Calu3 (cell line): ENCODE results near the gene TOPBP1. TPM values are rescaled to one million over a fixed set of nuclear protein-coding genes. Genes with fewer than 3 reads are reported as not detected.

Experiments
- BruUV-seq: library from RNA; stranded (reverse); fragments of 400-500 nt; replicated peaks from 2 replicates; lab custom pipeline; 2021; lab: Mats Ljungman, UMichigan
- CTCF ChIA-PET: fragments of 300-600 bp; sonication (Branson Sonifier 250); formaldehyde crosslinking; loops from one replicate; lab custom pipeline; 2022; ENCODE audit warnings: antibody characterized with exemption; lab: Charles Lee
- DNase-seq: peaks from one replicate; pipeline ENCODE4 v3.0.0; 2022
- H3K27ac Mint-ChIP-seq: one replicate; pipeline ENCODE4 v1.8.0; 2022; ENCODE audit warnings: mixed read lengths; ENCODE audit not compliant: unreplicated experiment
- H3K27me3 Mint-ChIP-seq: one replicate; pipeline ENCODE4 v1.8.0; 2022; ENCODE audit warnings: mixed read lengths; ENCODE audit not compliant: unreplicated experiment
- H3K36me3 Mint-ChIP-seq: one replicate; pipeline ENCODE4 v1.8.0; 2022; ENCODE audit warnings: mild to moderate bottlenecking, moderate library complexity, mixed read lengths; ENCODE audit not compliant: insufficient read depth, unreplicated experiment
- H3K4me1 Mint-ChIP-seq: one replicate; pipeline ENCODE4 v1.8.0; 2022; ENCODE audit warnings: mild to moderate bottlenecking, low read depth, mixed read lengths; ENCODE audit not compliant: unreplicated experiment
- H3K4me3 Mint-ChIP-seq: one replicate; pipeline ENCODE4 v1.8.0; 2022; ENCODE audit warnings: mild to moderate bottlenecking, low read depth, moderate library complexity, mixed read lengths; ENCODE audit not compliant: unreplicated experiment
- H3K9me3 Mint-ChIP-seq: one replicate; pipeline ENCODE4 v1.8.0; 2022; ENCODE audit warnings: low read depth, mixed read lengths; ENCODE audit not compliant: unreplicated experiment
- CTCF ChIP-seq: fragments of 200-600 bp; IDR thresholded peaks from one replicate; pipeline ENCODE4 v1.8.0; 2022; ENCODE audit warnings: antibody characterized with exemption; ENCODE audit not compliant: unreplicated experiment
- intact Hi-C: fragments of 100-400 bp; cut with micrococcal nuclease; formaldehyde crosslinking; loops from one replicate; pipeline ENCODE4 v1.10.0; 2022; ENCODE audit not compliant: unreplicated experiment
- total RNA-seq: library from RNA; stranded (reverse); gene quantifications from 2 replicates; pipeline ENCODE4 v1.2.3, GENCODE V29; 2022

The TOPBP1 gene
- total RNA-seq, 1 experiment from 2014 or later: 94.7 TPM

GRCh38 chr3:133568294-133569014 lies 93.3 kb downstream of the TOPBP1 start:
- Mint-ChIP-seq H3K27ac (peak overlapping the region; percentile 33), H3K4me1 (peaks cover 62% of the 10 kb centered on the region), H3K36me3 (peaks cover 27% of the 10 kb centered on the region), H3K27me3 (no peaks in the 10 kb centered on the region), H3K4me3 (peak overlapping the region; percentile 1), H3K9me3 (no peaks in the 10 kb centered on the region)
- peak; percentile 70 for DNase-seq
- CTCF ChIA-PET: interaction anchor here (0.6 to 1.4 kb wide), 8 partner anchors 22 to 842 kb away, joined by 3 to 5 read pairs (median 4); no protein-coding TSS in a partner anchor
- TF ChIP-seq CTCF: no peak
- BruUV-seq: no TSS peak
- intact Hi-C loops: loop anchor here (2.0 kb wide), 1 partner anchor 46 kb away; no protein-coding TSS in a partner anchor

GRCh38 chr3:133563816-133564215 lies 97.9 kb downstream of the TOPBP1 start:
- CTCF ChIA-PET: no interaction called here
- no peak overlapping the region for H3K4me3 Mint-ChIP-seq
- TF ChIP-seq CTCF: no peak
- intact Hi-C loops: no loop called here
- no peaks in the 10 kb centered on the region for H3K27me3 Mint-ChIP-seq
- DNase-seq: no peak
- no peaks in the 10 kb centered on the region for H3K9me3 Mint-ChIP-seq
- no TSS peak for BruUV-seq
- peaks cover 18% of the 10 kb centered on the region for H3K4me1 Mint-ChIP-seq
- H3K36me3 Mint-ChIP-seq: peaks cover 5% of the 10 kb centered on the region
- H3K27ac Mint-ChIP-seq: no peak overlapping the region

GRCh38 chr3:133563186-133563591 lies 98.6 kb downstream of the TOPBP1 start:
- Mint-ChIP-seq H3K4me3 (no peak overlapping the region), H3K27me3 (no peaks in the 10 kb centered on the region)
- CTCF ChIA-PET: interaction anchor here (0.7 kb wide), 1 partner anchor 812 kb away, joined by 7 read pairs; no protein-coding TSS in a partner anchor

GRCh38 chr3:133562376-133562775 lies 99.4 kb downstream of the TOPBP1 start:
- no TSS peak for BruUV-seq
- intact Hi-C loops: no loop called here

More at GRCh38 chr3:133563186-133563591, 98.6 kb downstream of the TOPBP1 start:
- Mint-ChIP-seq H3K4me1 (peaks cover 12% of the 10 kb centered on the region), H3K36me3 (peaks cover 5% of the 10 kb centered on the region), H3K9me3 (no peaks in the 10 kb centered on the region), H3K27ac (no peak overlapping the region)
- no TSS peak for BruUV-seq
- DNase-seq: no peak
- no peak for TF ChIP-seq CTCF
- intact Hi-C loops: no loop called here

More at GRCh38 chr3:133562376-133562775, 99.4 kb downstream of the TOPBP1 start:
- Mint-ChIP-seq H3K27ac (no peak overlapping the region), H3K4me3 (no peak overlapping the region), H3K27me3 (no peaks in the 10 kb centered on the region), H3K9me3 (no peaks in the 10 kb centered on the region), H3K36me3 (peaks cover 5% of the 10 kb centered on the region), H3K4me1 (peaks cover 4% of the 10 kb centered on the region)
- no peak for DNase-seq
- TF ChIP-seq CTCF: no peak
- CTCF ChIA-PET: interaction anchor here (0.7 kb wide), 1 partner anchor 983 kb away, joined by 3 read pairs; no protein-coding TSS in a partner anchor
